Measurements from ENCODE around the gene RAB9A. TPM values are rescaled to one million over a fixed set of nuclear protein-coding genes. Genes with fewer than 3 reads are reported as not detected.

The RAB9A gene
- total and polyA plus RNA-seq, 4 donors = 21.2 to 38.4 (median 22.8) TPM

DNA sequence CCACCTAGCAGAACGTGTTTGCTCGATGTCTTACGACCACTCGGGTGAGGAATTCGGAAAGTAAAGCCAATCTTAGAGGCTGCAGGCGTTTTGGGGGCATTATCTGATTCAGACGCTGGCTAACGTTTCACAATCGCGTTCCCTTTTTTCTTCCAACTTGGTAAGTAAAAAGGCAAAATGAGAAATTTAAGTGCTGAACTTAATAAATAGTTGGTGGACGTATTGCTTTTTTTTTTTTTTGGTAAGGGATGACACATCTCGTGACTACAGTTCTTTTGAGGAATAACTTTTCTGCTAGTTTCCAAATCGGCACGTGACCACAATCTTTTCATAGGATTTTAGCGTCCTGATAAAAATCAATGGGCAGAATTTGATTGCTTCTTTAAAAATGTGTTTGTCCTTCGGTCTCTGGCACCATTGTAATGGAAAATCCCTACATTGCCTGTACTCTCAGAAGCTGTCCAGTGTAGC, 848 bp downstream of the RAB9A start:
- ATAC-seq (ENCODE audit: insufficient read depth, low FRiP score) (no peak), DNase-seq (peak in 2 of 3 donors; percentile 59 to 63)
- TF ChIP-seq, protein P1, sequence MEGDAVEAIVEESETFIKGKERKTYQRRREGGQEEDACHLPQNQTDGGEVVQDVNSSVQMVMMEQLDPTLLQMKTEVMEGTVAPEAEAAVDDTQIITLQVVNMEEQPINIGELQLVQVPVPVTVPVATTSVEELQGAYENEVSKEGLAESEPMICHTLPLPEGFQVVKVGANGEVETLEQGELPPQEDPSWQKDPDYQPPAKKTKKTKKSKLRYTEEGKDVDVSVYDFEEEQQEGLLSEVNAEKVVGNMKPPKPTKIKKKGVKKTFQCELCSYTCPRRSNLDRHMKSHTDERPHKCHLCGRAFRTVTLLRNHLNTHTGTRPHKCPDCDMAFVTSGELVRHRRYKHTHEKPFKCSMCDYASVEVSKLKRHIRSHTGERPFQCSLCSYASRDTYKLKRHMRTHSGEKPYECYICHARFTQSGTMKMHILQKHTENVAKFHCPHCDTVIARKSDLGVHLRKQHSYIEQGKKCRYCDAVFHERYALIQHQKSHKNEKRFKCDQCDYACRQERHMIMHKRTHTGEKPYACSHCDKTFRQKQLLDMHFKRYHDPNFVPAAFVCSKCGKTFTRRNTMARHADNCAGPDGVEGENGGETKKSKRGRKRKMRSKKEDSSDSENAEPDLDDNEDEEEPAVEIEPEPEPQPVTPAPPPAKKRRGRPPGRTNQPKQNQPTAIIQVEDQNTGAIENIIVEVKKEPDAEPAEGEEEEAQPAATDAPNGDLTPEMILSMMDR (IDR thresholded peaks at IDR 0.05; ENCODE audit: control extremely low read depth, extremely low read depth) = no peak
- H3K4me1 ChIP-seq (ENCODE audit: control insufficient read depth in 5 of 5, insufficient read depth in 5 of 5, low read length in 5 of 5) = peaks cover 0 to 15% (median 3%) of the 10 kb centered on the region in 5 donors
- 0 to 6% methylated on average over 16 of the region's 16 CpGs for WGBS, 2 donors
- H3K27ac ChIP-seq (ENCODE audit: low read depth in 1 of 2, low read length in 1 of 2) = peak overlapping the region; percentile 98 to 99
- peak overlapping the region; percentile 87 to 93 for H3K9ac ChIP-seq (ENCODE audit: insufficient read depth in 1 of 2, low read length in 2 of 2)
- H3K9me3 ChIP-seq (ENCODE audit: control insufficient read depth in 4 of 4, insufficient read depth in 3 of 4, low read length in 3 of 4) = peaks cover 0 to 2% (median 0%) of the 10 kb centered on the region in 4 donors
- no peaks in the 10 kb centered on the region for H3K36me3 ChIP-seq (ENCODE audit: control insufficient read depth in 4 of 4, insufficient read depth in 4 of 4, low read length in 4 of 4)
- peak overlapping the region; percentile 73 for H3K4me3 ChIP-seq
- H3K27me3 ChIP-seq (ENCODE audit: control insufficient read depth in 3 of 3, insufficient read depth in 3 of 3, low read length in 2 of 3) = peaks cover 0 to 47% (median 45%) of the 10 kb centered on the region in 3 donors

DNA sequence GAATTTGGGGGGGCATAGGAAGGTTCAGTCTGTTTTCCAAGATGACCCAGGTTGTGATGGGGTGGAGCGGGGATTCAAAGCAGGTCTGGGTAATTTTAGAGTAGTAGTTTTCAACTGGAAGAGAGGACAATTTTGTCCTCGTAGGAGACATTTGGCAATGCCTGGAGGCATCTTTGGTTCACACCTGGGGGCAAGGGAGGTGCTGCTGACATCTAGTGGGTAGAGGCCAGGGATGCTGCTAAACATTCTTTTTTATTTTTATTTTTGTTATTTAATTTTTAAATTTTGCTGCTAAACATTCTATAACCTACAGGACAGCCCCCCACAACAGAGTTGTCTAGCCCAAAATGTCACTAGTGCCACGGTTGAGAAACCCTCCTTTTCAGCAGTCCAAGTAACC, 1.9 kb downstream of the RAB9A start:
- DNase-seq = no peak
- Histone ChIP-seq H3K9me3 (ENCODE audit: control insufficient read depth in 4 of 4, insufficient read depth in 3 of 4, low read length in 3 of 4) (peaks cover 0 to 2% (median 0%) of the 10 kb centered on the region in 4 donors), H3K36me3 (ENCODE audit: control insufficient read depth in 4 of 4, insufficient read depth in 4 of 4, low read length in 4 of 4) (no peaks in the 10 kb centered on the region), H3K9ac (ENCODE audit: insufficient read depth in 1 of 2, low read length in 2 of 2) (no peak overlapping the region), H3K27ac (ENCODE audit: low read depth in 1 of 2, low read length in 1 of 2) (no peak overlapping the region), H3K4me3 (no peak overlapping the region), H3K27me3 (ENCODE audit: control insufficient read depth in 3 of 3, insufficient read depth in 3 of 3, low read length in 2 of 3) (peaks cover 0 to 50% (median 44%) of the 10 kb centered on the region in 3 donors), H3K4me1 (ENCODE audit: control insufficient read depth in 5 of 5, insufficient read depth in 5 of 5, low read length in 5 of 5) (peaks cover 0 to 15% (median 3%) of the 10 kb centered on the region in 5 donors)
- TF ChIP-seq, protein P1 (IDR thresholded peaks at IDR 0.05; ENCODE audit: control extremely low read depth, extremely low read depth) = no peak
- no peak for ATAC-seq (ENCODE audit: insufficient read depth, low FRiP score)
- 57 to 62% methylated on average over 3 of the region's 3 CpGs for WGBS, 2 donors

DNA sequence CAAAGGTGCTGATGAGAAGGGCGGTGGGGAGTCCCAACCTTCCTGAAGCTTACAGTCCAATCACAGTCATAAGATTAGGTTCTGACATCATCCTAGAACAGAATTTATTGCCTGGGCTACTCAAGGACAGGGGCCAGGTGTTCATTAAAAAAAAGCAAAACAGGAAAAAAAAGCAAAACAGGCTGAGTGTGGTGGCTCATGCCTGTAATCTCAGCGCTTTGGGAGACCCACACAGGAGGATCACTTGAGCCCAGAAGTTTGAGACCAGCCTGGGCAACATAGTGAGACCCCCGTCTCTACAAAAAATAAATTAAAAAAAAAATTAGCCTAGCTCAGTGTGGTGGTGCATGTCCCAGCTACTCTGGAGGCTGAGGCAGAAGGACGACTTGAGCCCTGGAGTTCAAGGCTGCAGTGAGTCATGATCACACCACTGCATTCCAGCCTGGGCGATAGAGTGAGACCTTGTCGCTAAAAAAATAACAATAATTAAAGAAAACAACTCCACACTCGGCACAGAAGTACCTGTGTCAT, 3.0 kb downstream of the RAB9A start:
- H3K9ac ChIP-seq (ENCODE audit: insufficient read depth in 1 of 2, low read length in 2 of 2) = no peak overlapping the region
- WGBS, 2 donors = 82 to 84% methylated on average over 7 of the region's 7 CpGs
- ATAC-seq (ENCODE audit: insufficient read depth, low FRiP score) (no peak), DNase-seq (no peak)
- TF ChIP-seq, protein P1 (IDR thresholded peaks at IDR 0.05; ENCODE audit: control extremely low read depth, extremely low read depth) = no peak
- peaks cover 0 to 2% (median 0%) of the 10 kb centered on the region in 4 donors for H3K9me3 ChIP-seq (ENCODE audit: control insufficient read depth in 4 of 4, insufficient read depth in 3 of 4, low read length in 3 of 4)
- H3K27me3 ChIP-seq (ENCODE audit: control insufficient read depth in 3 of 3, insufficient read depth in 3 of 3, low read length in 2 of 3) = peaks cover 0 to 53% (median 42%) of the 10 kb centered on the region in 3 donors
- no peak overlapping the region for H3K4me3 ChIP-seq
- H3K27ac ChIP-seq (ENCODE audit: low read depth in 1 of 2, low read length in 1 of 2) = no peak overlapping the region
- H3K36me3 ChIP-seq (ENCODE audit: control insufficient read depth in 4 of 4, insufficient read depth in 4 of 4, low read length in 4 of 4) = no peaks in the 10 kb centered on the region
- peaks cover 0 to 21% (median 3%) of the 10 kb centered on the region in 5 donors for H3K4me1 ChIP-seq (ENCODE audit: control insufficient read depth in 5 of 5, insufficient read depth in 5 of 5, low read length in 5 of 5)
